Measurements from ENCODE around the gene PRMT6.

Gene PRMT6

DNA sequence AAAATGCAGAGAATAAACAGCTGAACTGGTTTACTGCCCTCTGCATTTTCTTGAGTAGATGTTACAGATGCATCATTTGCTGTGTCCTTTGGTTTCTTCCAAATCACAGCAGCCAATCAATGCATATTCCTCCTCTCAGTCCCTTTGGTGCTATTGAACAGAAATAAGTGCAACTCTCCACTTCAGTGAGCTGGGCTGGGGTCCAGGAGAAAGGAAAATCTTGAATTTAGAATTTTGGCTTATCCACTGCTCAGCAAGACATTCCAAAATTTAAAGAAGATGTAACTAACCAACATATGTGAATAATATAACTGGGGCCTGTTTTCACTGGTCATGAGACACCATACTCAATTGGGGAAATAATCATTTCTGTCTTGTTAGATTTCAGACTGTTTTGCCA lies 39.2 kb downstream of the PRMT6 start:
- no peak for DNase-seq (ENCODE audit: low read depth)

DNA sequence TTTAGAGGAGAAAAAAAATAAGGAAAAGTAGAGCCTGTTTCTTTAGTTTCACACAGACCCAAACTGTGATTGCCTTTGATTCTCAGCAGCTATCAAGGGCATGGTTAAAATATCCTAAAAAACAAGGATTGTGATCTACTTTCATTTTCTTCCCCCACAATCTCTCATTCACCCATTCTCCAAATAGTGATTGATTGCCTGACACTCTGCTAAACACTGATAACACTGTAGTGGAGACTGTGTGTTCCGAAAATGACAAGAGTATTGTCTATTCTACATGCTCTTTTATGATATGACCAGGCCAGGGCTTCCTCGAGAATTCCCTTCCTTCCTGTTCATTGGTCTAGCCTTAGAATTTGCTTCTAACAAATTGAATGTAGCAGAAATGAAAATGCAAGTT lies 40.2 kb downstream of the PRMT6 start:
- DNase-seq (ENCODE audit: low read depth): no peak

DNA sequence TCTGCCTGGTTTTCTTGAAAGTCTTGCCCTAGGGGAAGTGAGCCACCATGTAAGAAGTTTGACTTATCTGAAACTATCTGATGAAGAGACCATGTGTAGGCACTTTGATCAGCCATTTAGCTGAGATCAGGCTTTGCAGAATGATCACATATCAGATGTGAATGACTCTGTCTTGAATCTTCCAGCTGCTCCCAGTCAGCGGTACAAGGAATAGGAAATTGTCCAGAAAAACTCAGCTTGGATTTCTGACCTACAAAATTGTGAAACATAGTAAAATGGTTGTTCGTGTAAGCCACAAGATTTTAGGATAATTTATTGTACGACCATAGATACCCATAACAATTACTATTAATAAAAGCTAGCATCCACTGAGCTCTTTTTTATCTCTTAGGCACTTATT lies 42.5 kb downstream of the PRMT6 start:
- DNase-seq (ENCODE audit: low read depth): no peak

DNA sequence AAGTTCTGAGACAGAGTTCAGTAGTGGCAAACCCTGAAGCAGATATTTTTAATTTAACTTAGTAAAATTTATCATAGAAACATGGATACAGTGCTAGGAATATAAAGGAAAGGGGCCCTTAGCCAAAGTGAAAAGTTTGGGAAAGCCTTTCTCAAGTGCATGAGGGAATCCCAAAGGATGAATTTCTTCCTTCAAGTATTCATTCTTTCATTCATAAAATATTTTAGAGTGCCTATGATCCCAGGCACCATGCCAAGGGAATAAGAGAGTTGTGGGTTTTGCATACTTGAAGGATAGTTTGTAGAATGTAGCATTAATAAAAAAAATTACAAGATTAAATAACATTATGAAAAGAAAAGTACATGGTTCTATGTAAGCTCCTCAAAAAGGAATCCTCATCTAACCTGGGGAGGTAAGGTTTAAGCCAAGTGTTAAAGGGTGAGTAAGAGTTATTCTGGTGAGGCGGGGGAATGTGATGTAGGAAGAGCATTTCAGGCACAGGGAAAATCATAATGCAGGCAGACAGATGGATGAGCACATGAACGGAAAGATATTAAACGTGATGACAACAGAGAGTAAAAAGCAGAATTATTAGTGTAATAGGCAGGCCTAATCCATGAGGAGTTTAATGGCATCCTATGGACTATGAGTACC lies 44.0 kb downstream of the PRMT6 start:
- DNase-seq (ENCODE audit: low read depth): peak; percentile 1

DNA sequence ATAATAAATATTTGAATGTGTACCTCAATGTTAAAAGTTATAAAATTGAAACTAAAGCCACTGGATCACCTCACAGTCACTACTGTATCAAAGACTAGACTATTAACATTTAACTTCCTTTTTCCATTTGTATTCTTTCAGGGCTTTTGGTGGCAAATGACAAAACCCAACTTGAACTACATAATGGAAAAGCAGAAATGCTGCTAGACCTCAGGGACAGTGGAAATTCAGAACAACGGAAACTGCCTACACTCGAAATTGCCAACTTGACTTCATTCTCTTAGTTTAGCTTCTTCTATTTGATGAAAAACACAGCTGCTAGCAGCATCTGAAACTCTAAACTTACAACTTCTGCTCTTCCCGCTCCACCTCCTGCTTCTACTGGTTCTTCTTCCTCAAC lies 49.4 kb downstream of the PRMT6 start:
- DNase-seq (ENCODE audit: low read depth): no peak
